Mesenteric fat pad (tissue), 1 donor: ENCODE data around the gene RHOT2. TPM values are rescaled to one million over a fixed set of nuclear protein-coding genes. Genes with fewer than 3 reads are reported as not detected.

Experiments
- total RNA-seq: library from RNA; stranded (reverse); fragmentation: NEBNext Ultra II Directional; extraction: Animal tissue kit (Norgen Biotek cat#: 25700); gene quantifications from one replicate; pipeline ENCODE4 v1.2.1, GENCODE V29; 2021
- donor health status: DM: yes; HTN: yes; CAD: no.

The RHOT2 gene
- total RNA-seq, 1 donor from 2014 or later: 73.9 TPM

Other genes with a start within 250 kb of the RHOT2 start
- gene RAB11FIP3, start 242.5 kb upstream of the RHOT2 start, total RNA-seq: 35.2 TPM
- gene CAPN15, start 140.4 kb upstream of the RHOT2 start, total RNA-seq: 49.2 TPM
- not detected for gene PRR35, start 107.7 kb upstream of the RHOT2 start, total RNA-seq
- 1.3 TPM for gene NHLRC4, start 101.1 kb upstream of the RHOT2 start, total RNA-seq
- 32.4 TPM for gene PIGQ, start 98.2 kb upstream of the RHOT2 start, total RNA-seq
- gene RAB40C, start 78.1 kb upstream of the RHOT2 start, total RNA-seq: 17.3 TPM
- 0.55 TPM for gene WFIKKN1, start 37.1 kb upstream of the RHOT2 start, total RNA-seq
- 62.2 TPM for gene METTL26, start 31.8 kb upstream of the RHOT2 start, total RNA-seq
- gene MCRIP2, start 26.3 kb upstream of the RHOT2 start, total RNA-seq: 34.7 TPM
- gene WDR90, start 18.8 kb upstream of the RHOT2 start, total RNA-seq: 21.1 TPM
- 0.84 TPM for gene RHBDL1, start 7.5 kb downstream of the RHOT2 start, total RNA-seq
- gene STUB1, start 12.3 kb downstream of the RHOT2 start, total RNA-seq: 109 TPM
- 55.3 TPM for gene JMJD8, start 16.2 kb downstream of the RHOT2 start, total RNA-seq
- gene WDR24, start 22.3 kb downstream of the RHOT2 start, total RNA-seq: 8.1 TPM
- not detected for gene FBXL16, start 37.7 kb downstream of the RHOT2 start, total RNA-seq
- 30.3 TPM for gene METRN, start 47.0 kb downstream of the RHOT2 start, total RNA-seq
- gene ANTKMT, start 53.0 kb downstream of the RHOT2 start, total RNA-seq: 30.9 TPM
- 1.0 TPM for gene CCDC78, start 58.3 kb downstream of the RHOT2 start, total RNA-seq
- 7.4 TPM for gene HAGHL, start 59.0 kb downstream of the RHOT2 start, total RNA-seq
- gene CIAO3, start 72.9 kb downstream of the RHOT2 start, total RNA-seq: 21.0 TPM
- not detected for gene MSLN, start 92.6 kb downstream of the RHOT2 start, total RNA-seq
- gene RPUSD1, start 120.2 kb downstream of the RHOT2 start, total RNA-seq: 16.8 TPM
- gene CHTF18, start 120.5 kb downstream of the RHOT2 start, total RNA-seq: 5.6 TPM
- not detected for gene GNG13, start 132.6 kb downstream of the RHOT2 start, total RNA-seq